GM20000 (cell line): ENCODE data around the gene MBLAC1.

ENCODE experiments used
- DNase-seq: peaks from one replicate; pipeline ENCODE4 v3.0.0; 2012; ENCODE audit warnings: low spot score
- TF ChIP-seq, protein P1 (sequence below): IDR thresholded peaks from 2 replicates; pipeline ENCODE4 v1.5.1; 2012; ENCODE audit warnings: mild to moderate bottlenecking, control low read depth; ENCODE audit errors: extremely low read depth, missing control alignments

The MBLAC1 gene

DNA sequence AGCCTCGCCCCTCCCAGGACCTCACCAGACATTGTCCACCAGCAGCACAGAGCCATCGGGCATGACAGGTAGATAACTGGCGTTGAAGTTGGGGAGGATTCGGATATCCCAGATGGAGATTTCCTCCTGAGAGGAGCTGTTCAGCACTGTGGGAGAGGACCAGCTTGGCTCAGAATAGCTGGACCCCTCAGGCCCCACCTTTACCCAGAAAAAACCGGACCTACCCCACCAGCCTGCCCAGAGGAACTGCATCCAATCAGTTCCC is 30.2 kb downstream of the MBLAC1 start:
- TF ChIP-seq, protein P1, sequence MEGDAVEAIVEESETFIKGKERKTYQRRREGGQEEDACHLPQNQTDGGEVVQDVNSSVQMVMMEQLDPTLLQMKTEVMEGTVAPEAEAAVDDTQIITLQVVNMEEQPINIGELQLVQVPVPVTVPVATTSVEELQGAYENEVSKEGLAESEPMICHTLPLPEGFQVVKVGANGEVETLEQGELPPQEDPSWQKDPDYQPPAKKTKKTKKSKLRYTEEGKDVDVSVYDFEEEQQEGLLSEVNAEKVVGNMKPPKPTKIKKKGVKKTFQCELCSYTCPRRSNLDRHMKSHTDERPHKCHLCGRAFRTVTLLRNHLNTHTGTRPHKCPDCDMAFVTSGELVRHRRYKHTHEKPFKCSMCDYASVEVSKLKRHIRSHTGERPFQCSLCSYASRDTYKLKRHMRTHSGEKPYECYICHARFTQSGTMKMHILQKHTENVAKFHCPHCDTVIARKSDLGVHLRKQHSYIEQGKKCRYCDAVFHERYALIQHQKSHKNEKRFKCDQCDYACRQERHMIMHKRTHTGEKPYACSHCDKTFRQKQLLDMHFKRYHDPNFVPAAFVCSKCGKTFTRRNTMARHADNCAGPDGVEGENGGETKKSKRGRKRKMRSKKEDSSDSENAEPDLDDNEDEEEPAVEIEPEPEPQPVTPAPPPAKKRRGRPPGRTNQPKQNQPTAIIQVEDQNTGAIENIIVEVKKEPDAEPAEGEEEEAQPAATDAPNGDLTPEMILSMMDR, result no peak
- no peak for DNase-seq

DNA sequence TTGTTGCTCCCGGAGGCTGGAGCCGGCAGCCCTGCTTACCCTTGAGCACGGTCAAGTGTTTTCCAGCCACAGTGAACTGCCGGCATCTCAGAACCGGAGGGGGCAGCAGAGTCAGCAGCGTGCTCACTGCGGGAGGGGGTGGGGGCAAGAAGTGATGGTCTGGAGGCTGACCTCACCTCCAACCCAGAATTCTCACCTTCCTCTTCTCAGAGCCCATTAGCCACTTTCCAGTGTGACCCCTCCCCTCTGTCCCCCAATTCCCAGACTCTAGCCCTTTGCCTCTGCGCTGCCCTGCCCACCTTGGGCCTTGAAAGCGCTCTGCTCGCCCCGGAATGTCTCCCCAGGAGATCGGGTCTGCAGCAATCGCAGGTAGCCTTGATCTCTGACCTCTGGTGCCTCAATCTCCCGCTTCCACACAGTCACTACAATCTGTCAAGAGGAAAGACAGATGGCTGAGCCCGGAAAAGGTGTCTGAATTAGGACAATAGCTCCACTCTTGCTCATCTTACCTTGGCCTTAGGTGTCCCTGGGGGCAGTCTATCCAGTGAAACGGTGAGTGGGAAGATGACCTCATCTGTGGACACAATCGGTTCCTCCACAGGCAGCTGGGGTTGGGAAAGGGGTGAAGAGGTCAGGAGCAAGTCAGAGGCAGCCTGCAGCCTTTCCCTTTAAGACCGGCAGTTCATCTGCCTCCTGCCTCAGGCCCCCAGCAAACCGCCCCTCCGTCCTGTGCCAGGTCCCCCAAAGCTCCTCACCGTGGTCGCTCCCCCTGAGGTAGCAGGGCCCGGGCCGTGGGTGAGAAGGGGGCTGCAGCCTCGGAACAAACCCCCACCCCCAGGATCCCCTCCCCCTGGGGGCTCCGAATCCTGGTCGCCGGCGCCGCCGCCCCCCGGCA is 30.8 kb downstream of the MBLAC1 start:
- peak; percentile 58 for DNase-seq
- TF ChIP-seq, protein P1, result no peak

DNA sequence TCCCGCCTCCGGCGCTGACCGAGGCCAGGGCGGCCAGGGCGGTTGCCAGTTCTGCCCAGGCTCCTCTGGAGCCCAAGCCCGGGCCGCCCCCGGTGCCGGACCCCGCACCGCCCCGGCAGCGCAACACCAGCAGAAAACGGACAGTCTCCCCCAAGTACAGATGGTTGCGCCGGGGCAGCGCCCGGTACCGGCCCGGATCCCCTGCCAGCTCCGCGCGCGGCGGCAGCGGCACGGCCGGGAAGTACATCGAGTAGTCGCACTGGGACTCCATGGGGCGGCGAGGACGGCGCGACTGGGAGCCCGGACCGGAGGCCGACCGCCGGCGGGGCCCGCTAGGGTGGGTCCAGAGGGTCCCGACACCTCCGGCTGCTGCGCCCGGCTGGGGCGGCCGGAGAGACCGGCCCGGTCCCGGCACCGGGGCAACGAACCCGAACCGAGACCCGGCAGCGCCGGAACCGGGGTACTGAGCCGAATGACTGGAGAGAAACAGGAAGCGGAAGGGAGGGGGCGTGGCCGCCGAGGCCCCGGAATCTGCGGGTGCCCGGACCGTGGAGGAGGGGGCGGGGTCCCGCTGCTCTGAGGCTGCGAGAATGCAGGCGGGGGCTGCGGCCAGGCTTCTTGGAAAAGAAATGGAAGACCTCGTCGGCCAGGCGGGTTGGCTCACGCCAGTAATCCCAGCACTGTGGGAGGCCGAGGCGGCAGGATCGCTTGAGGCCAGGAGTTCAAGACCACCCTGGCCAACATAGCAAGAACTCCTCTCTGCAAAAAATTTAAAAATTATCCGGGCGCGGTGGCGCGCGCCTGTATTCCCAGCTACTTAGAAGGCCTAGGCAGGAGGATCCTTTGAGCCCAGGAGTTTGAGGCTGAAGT is 31.7 kb downstream of the MBLAC1 start, which contains the start of gene TRAPPC14:
TSS of gene TRAPPC14 (minus strand) at position 495 of the 870 bp plus-strand sequence. CDS start at position 271, 224 bp downstream.
- TF ChIP-seq, protein P1, result no peak
- DNase-seq, result peak; percentile 97

DNA sequence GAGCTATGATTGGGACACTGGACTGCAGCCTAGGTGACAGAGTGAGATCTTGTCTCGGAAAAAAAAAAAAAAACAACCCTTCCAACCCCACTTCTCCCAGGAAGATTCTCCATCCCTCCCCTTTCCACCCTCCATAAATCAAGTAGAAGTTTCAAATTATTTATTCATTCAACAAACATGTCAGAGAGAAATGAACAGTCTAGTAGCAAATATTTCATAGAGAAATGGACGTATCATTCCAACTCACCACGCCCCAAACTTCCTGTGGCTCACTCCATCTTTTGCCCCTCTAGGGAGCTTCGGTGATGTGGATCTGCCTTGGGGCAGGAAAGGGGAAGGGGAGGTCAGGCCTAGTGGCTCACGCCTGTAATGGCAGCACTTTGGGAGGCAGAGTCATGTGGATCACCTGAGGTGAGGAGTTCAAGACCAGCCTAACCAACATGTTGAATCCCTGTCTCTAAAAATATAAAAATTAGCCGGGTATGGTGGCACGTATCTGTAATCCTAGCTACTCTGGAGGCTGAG is 32.4 kb downstream of the MBLAC1 start:
- no peak for DNase-seq
- TF ChIP-seq, protein P1, result no peak

DNA sequence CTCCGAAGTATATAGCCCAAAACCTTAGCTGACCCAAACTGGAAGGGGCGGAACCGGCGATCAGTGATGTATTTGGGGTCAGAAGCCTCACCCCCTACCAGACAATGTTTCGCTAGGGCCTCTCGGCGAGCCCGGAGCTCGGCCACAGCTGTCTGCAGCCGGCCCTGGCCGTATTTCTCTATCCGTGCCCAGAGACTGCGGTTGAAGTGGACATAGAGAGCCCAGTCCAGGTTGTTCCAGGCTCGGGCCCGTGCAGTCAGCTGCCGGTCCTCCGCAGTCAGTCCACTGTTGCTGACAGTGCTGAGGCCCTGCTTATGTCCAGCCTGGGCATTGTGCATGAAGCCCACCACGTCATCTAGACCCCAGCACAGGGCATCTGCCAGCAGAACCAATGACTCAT is 33.3 kb downstream of the MBLAC1 start:
- no peak for DNase-seq
- TF ChIP-seq, protein P1, result no peak

DNA sequence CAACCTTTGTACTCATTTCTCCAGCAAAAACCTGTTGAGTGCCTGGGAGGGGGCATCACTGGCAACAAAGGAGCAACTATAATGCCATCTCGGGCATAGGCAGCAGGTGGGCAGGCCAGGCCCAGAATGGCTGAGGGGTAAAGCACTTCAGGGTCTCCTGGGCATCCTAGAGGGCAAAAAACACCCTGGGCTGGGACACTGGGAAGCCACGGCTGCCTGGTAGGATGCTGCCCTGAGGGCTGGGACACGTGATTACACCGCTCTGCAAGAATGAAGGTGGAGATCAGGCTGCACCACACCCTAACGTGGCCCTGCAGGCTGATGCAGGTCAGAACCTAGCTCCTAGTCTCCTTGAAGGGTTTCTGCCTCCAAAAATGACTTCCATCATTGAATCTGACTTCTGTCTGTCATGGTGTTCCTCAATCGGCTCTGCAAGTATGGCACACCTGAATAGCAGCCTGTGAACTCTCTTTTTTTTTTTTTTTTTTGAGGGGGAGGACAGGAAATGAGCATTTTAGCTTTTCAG is 36.3 kb downstream of the MBLAC1 start:
- TF ChIP-seq, protein P1, result no peak
- no peak for DNase-seq
